HepG2 (cell line): Measurements from ENCODE around the gene DCUN1D4. TPM values are rescaled to one million over a fixed set of nuclear protein-coding genes. Genes with fewer than 3 reads are reported as not detected.
A peak's percentile ranks its signal among the peaks of the same experiment; 100 is the strongest.

Experiments used
- ATAC-seq: fragments of 200-7000 bp; cut with Tn5 transposase; 3 replicates; pipeline ENCODE4 v1.9.1; 2020; ENCODE audit warnings: mild to moderate bottlenecking, moderate library complexity
- BruUV-seq: library from RNA; stranded (reverse); fragments of 400-500 nt; replicated peaks from 2 replicates; lab custom pipeline; 2021; lab: Mats Ljungman, UMichigan
- CTCF ChIA-PET: fragments of 300-600 bp; formaldehyde crosslinking; extraction: SDS; loops from one replicate; lab custom pipeline; 2021; ENCODE audit warnings: low total read pairs, inconsistent platforms, low intra/inter-chr PET ratio; lab: Yijun Ruan, JAX
- POLR2A ChIA-PET: fragments of 350-600 bp; sonication (Branson Sonifier 250); formaldehyde crosslinking; loops from one replicate; lab custom pipeline; 2020; ENCODE audit warnings: antibody characterized with exemption, inconsistent platforms; lab: Yijun Ruan, JAX
- DNase-seq: peaks from one replicate; pipeline ENCODE4 v3.0.0-alpha.2; 2015; ENCODE audit warnings: low spot score
- FAIRE-seq: peaks from 3 replicates; lab custom pipeline; 2011; peaks lifted over from hg19 to GRCh38; lab: Jason Lieb, UNC
- H2AFZ ChIP-seq: one replicate; pipeline ENCODE4 v1.6.1; 2011; ENCODE audit warnings: low read length, inconsistent platforms
- H3K27ac ChIP-seq: fragments of 300-600 bp; 3 replicates; pipeline ENCODE4 v1.8.0; 2011; ENCODE audit warnings: mixed run types, mild to moderate bottlenecking, mixed read lengths, low read length, inconsistent platforms; ENCODE audit not compliant: insufficient read depth; ENCODE audit errors: extremely low read length
- H3K27me3 ChIP-seq, 2 experiments: fragments of 200-600 bp in 1 of 2; 2 replicates in 1 of 2; 3 replicates in 1 of 2; pipeline versions ENCODE4 v1.6.0 to v1.8.0; 2011; ENCODE audit warnings: low read length in 2 of 2, mild to moderate bottlenecking in 2 of 2, moderate library complexity in 2 of 2, inconsistent platforms in 1 of 2; ENCODE audit not compliant: insufficient read depth in 2 of 2, control insufficient read depth in 1 of 2
- H3K36me3 ChIP-seq, 2 experiments: fragments of 200-600 bp in 1 of 2; replicated peaks in 1 of 2; 2 replicates in 1 of 2; 3 replicates in 1 of 2; pipeline versions ENCODE4 v1.5.1 to v1.8.0; 2011; ENCODE audit warnings: low read length in 2 of 2, inconsistent platforms in 1 of 2; ENCODE audit not compliant: insufficient read depth in 2 of 2, control insufficient read depth in 1 of 2
- H3K4me1 ChIP-seq: 2 replicates; pipeline ENCODE4 v1.5.1; 2012; ENCODE audit warnings: low read length, inconsistent platforms; ENCODE audit not compliant: insufficient read depth
- H3K4me2 ChIP-seq: 2 replicates; pipeline ENCODE4 v1.6.0; 2011; ENCODE audit warnings: low read depth, low read length, inconsistent platforms
- H3K4me3 ChIP-seq, 3 experiments: fragments of 200-600 bp in 1 of 3; sonication (generic), shearing (Covaris generic) in 1 of 3; replicated peaks in 1 of 3; 2 replicates each; pipeline ENCODE4 v1.5.1; 2011 to 2016; ENCODE audit warnings: low read length in 3 of 3, inconsistent platforms in 2 of 3, low read depth in 2 of 3, mild to moderate bottlenecking in 2 of 3, control low read depth in 1 of 3, mixed read lengths in 1 of 3; ENCODE audit not compliant: insufficient read depth in 1 of 3
- H3K79me2 ChIP-seq: one replicate; pipeline ENCODE4 v1.6.1; 2011; ENCODE audit warnings: low read length, inconsistent platforms; ENCODE audit not compliant: insufficient read depth
- H3K9ac ChIP-seq: 2 replicates; pipeline ENCODE4 v1.6.0; 2011; ENCODE audit warnings: mild to moderate bottlenecking, low read depth, low read length, inconsistent platforms; ENCODE audit not compliant: insufficient read depth
- H3K9me3 ChIP-seq: 2 replicates; pipeline ENCODE4 v1.5.1; 2012; ENCODE audit warnings: mild to moderate bottlenecking, low read length
- H4K20me1 ChIP-seq: 2 replicates; pipeline ENCODE4 v1.6.0; 2011; ENCODE audit warnings: inconsistent platforms, mild to moderate bottlenecking, low read length, moderate library complexity; ENCODE audit not compliant: insufficient read depth
- KMT2B ChIP-seq: IDR thresholded peaks from 2 replicates; pipeline ENCODE4 v1.6.1; 2016; ENCODE audit warnings: missing genetic modification reagents, missing compliant biosample characterization
- ZBTB20 ChIP-seq: sonication (generic); formaldehyde crosslinking; IDR thresholded peaks from 2 replicates; pipeline ENCODE4 v1.8.1; 2023; ENCODE audit warnings: missing genetic modification reagents, low read depth, mild to moderate bottlenecking, borderline replicate concordance
- ZBTB40 ChIP-seq, 2 experiments: fragments of 450-650 bp in 1 of 2; sonication (generic) in 1 of 2; formaldehyde crosslinking in 1 of 2; IDR thresholded peaks; 2 replicates each; pipeline versions ENCODE4 v1.6.1 to v1.8.0; 2016 to 2022; ENCODE audit warnings: antibody characterized with exemption in 1 of 2, mild to moderate bottlenecking in 1 of 2, missing genetic modification reagents in 1 of 2
- WGBS: methylation state at CpG from one replicate; pipeline ENCODE4 v1.1.6; 2017; ENCODE audit warnings: low lambda C conversion rate; 5-methylcytosine and 5-hydroxymethylcytosine counted together
- in situ Hi-C: cut with HindIII; loops from 2 replicates; pipeline ENCODE4 v1.10.0; 2017; ENCODE audit warnings: low pct_unique_long_range_greater_than_20kb; ENCODE audit not compliant: extremely low pct_ligation_motif_present
- intact Hi-C: fragments of 100-400 bp; cut with micrococcal nuclease; formaldehyde crosslinking; loops from one replicate; pipeline ENCODE4 v1.10.0; 2022; ENCODE audit not compliant: unreplicated experiment
- polyA plus RNA-seq, 8 experiments: library from polyadenylated mRNA; depleted of rRNA in 3 of 8; stranded (reverse) in 7 of 8; unstranded in 1 of 8; fragments of >200 nt; fragmentation: Illumina TruSeq in 4 of 8; extraction: Trizol in 4 of 8; gene quantifications; 2 replicates each; pipeline versions ENCODE4 v1.2.1 to v1.2.3, GENCODE V29; 2011 to 2016; ENCODE audit warnings: low read depth in 4 of 8, missing spikeins in 1 of 8, mixed read lengths in 1 of 8; ENCODE audit not compliant: insufficient read depth in 1 of 8
- total RNA-seq, 5 experiments: library from RNA; depleted of rRNA; stranded (reverse); fragments of >200 nt; fragmentation: Illumina TruSeq; extraction: Trizol; gene quantifications; 2 replicates each; pipeline ENCODE4 v1.2.3, GENCODE V29; 2016; ENCODE audit warnings: low read depth in 1 of 5

The DCUN1D4 gene
- total and polyA plus RNA-seq, 2 of the 13 experiments (the other 11 are each of a cell fraction or from before 2014, with no cell fraction given), result 27.9 to 44.4 TPM

DNA sequence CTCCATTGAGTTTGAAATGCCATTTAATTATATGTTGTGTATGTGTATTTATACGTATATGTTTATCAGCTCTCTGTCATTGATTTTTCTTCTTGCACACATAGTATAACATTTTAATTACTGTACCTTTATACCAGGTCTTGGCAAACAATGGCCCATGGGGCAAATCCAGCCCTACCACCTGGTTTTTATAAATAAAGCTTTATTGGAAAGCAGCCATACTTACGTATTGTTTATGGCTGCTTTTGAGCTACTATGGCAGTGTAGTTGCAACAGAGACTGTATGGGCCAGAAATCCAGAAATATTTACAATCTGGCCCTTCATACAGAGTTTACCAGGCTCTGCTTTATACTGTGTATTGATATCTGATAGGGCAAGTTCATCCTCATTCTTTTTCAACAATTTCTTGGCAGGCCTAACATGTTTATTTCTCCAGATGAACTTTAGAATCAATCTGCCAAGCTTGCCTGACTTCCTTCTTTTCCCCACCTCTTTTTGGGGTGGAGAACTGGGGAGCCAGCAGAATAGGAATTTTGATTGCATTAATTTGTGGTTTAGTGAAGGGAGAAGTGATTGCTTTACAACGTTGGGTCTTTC lies 15.8 kb downstream of the DCUN1D4 start:
- Histone ChIP-seq H3K4me3 (no peak overlapping the region), H3K4me1 (peaks cover 31% of the 10 kb centered on the region), H4K20me1 (no peaks in the 10 kb centered on the region), H3K4me2 (no peak overlapping the region), H3K9ac (no peak overlapping the region), H3K36me3 (peaks cover 2 to 8% of the 10 kb centered on the region in 2 experiments; a peak in 2 of 5 replicates), H3K27ac (no peak overlapping the region)
- WGBS, result 80% methylated on average over 3 of the region's 3 CpGs
- BruUV-seq, result no TSS peak
- POLR2A ChIA-PET, result no interaction called here
- in situ Hi-C loops, result no loop called here
- FAIRE-seq, result no peak
- no peak for ATAC-seq
- intact Hi-C loops, result no loop called here
- 0 out of 2 replicates have a peak, but pooled peaks have one; percentile 24 for TF ChIP-seq ZBTB40 (IDR thresholded peaks at IDR 0.05)
- peak; percentile 85; the same call in 1 of the 2 replicates for TF ChIP-seq ZBTB40 (CRISPR knock-in tag; IDR thresholded peaks at IDR 0.05)
- TF ChIP-seq KMT2B (CRISPR knock-in tag), result no peak
- TF ChIP-seq ZBTB20, result no peak
- TF ChIP-seq, all 625 proteins: peak for 1
- H2AFZ ChIP-seq, result no peak overlapping the region
- no peaks in the 10 kb centered on the region for H3K9me3 ChIP-seq
- CTCF ChIA-PET, result no interaction called here
- no peaks in the 10 kb centered on the region for H3K27me3 ChIP-seq
- DNase-seq, result no peak
- H3K79me2 ChIP-seq, result peaks cover 76% of the 10 kb centered on the region
